Esophagus squamous epithelium (tissue), 5 donors: ENCODE results near the gene HADHA. TPM values are rescaled to one million over a fixed set of nuclear protein-coding genes. Genes with fewer than 3 reads are reported as not detected.

ENCODE experiments used
- DNase-seq: peaks from one replicate; lab custom pipeline; 2025; lab: John Stamatoyannopoulos, UW
- H3K27ac ChIP-seq, 4 donors: fragments of 200-600 bp; sonication (generic); one replicate each; pipeline ENCODE4 v1.5.1; 2016 to 2019; ENCODE audit warnings: mild to moderate bottlenecking in 1 of 4
- H3K27me3 ChIP-seq, 4 donors: fragments of 200-600 bp; sonication (generic); 1 replicate in 3 of 4; 2 replicates in 1 of 4; pipeline versions ENCODE4 v1.5.1 to v1.6.0; 2017 to 2021; ENCODE audit warnings: antibody characterized with exemption in 1 of 4
- H3K36me3 ChIP-seq, 3 donors: fragments of 200-600 bp; sonication (generic); one replicate each; pipeline ENCODE4 v1.5.1; 2016 to 2019
- H3K4me1 ChIP-seq, 3 donors: fragments of 200-600 bp; sonication (generic); one replicate each; pipeline ENCODE4 v1.5.1; 2017 to 2019
- H3K4me3 ChIP-seq, 4 donors: fragments of 200-600 bp; sonication (generic); 1 replicate in 3 of 4; 2 replicates in 1 of 4; pipeline ENCODE4 v1.5.1; 2016 to 2019; ENCODE audit warnings: mild to moderate bottlenecking in 2 of 4, moderate library complexity in 1 of 4
- H3K9me3 ChIP-seq, 3 donors: fragments of 200-600 bp; sonication (generic); one replicate each; pipeline ENCODE4 v1.5.1; 2016 to 2019
- CTCF ChIP-seq, 6 experiments: fragments of 450-650 bp in 4 of 6; fragments of 200-600 bp in 2 of 6; sonication (generic) in 2 of 6; IDR thresholded peaks; one replicate each; pipeline ENCODE4 v1.5.1; 2016 to 2019; ENCODE audit warnings: antibody characterized with exemption in 6 of 6, mild to moderate bottlenecking in 4 of 6, moderate library complexity in 4 of 6
- POLR2A ChIP-seq, 4 donors: fragments of 450-650 bp; IDR thresholded peaks; one replicate each; pipeline ENCODE4 v1.6.1; 2017; ENCODE audit warnings: antibody characterized with exemption in 4 of 4, mild to moderate bottlenecking in 4 of 4, moderate library complexity in 3 of 4
- WGBS, 2 donors: methylation state at CpG; one replicate each; pipeline ENCODE4 v1.1.5; 2018; 5-methylcytosine and 5-hydroxymethylcytosine counted together
- intact Hi-C: fragments of 100-400 bp; cut with DNase I; formaldehyde crosslinking; loops from one replicate; pipeline ENCODE4 v1.15.0; 2022
- total RNA-seq, 4 donors: library from RNA; depleted of rRNA; stranded (reverse); fragments of >200 nt; gene quantifications; one replicate each; pipeline ENCODE4 v1.1.0, GENCODE V29; 2016
- donor health status: DM: yes; HTN: yes; CAD: no.

Gene HADHA
- total RNA-seq, 4 donors from 2014 or later: 84.7 to 161 (median 116) TPM

GRCh38 chr2:26245231-26245732 is 850 bp upstream of the HADHA start:
- Histone ChIP-seq H3K36me3 (no peaks in the 10 kb centered on the region), H3K9me3 (no peaks in the 10 kb centered on the region), H3K4me1 (peaks cover 22 to 83% (median 33%) of the 10 kb centered on the region in 3 donors), H3K27me3 (no peaks in the 10 kb centered on the region), H3K27ac (peak overlapping the region; percentile 95 to 99 (median 96)), H3K4me3 (peak overlapping the region; percentile 64 to 99 (median 80))
- intact Hi-C loops: loop anchor here (10.0 kb wide), 1 partner anchor 60 kb away; no protein-coding TSS in a partner anchor
- TF ChIP-seq POLR2A (IDR thresholded peaks at IDR 0.05): no peak
- no peak for TF ChIP-seq CTCF (IDR thresholded peaks at IDR 0.05)
- 0 to 2% methylated on average over 17 to 19 of the region's 21 CpGs for WGBS, 2 donors
- DNase-seq: no peak

GRCh38 chr2:26243470-26244308 is 743 bp downstream of the HADHA start:
- peaks cover 0 to 2% (median 0%) of the 10 kb centered on the region in 3 donors for H3K36me3 ChIP-seq
- no peaks in the 10 kb centered on the region for H3K9me3 ChIP-seq
- peaks cover 22 to 81% (median 42%) of the 10 kb centered on the region in 3 donors for H3K4me1 ChIP-seq
- H3K4me3 ChIP-seq: peak overlapping the region; percentile 64 to 99 (median 80)
- no peak for TF ChIP-seq CTCF (IDR thresholded peaks at IDR 0.05)
- no peak for DNase-seq
- H3K27ac ChIP-seq: peak overlapping the region; percentile 95 to 99 (median 96)
- intact Hi-C loops: loop anchor here (10.0 kb wide), 1 partner anchor 61 kb away; no protein-coding TSS in a partner anchor
- WGBS, 2 donors: 1% methylated on average over 19 to 22 of the region's 22 CpGs
- no peaks in the 10 kb centered on the region for H3K27me3 ChIP-seq

- TF ChIP-seq POLR2A (IDR thresholded peaks at IDR 0.05) (no peak), CTCF (IDR thresholded peaks at IDR 0.05) (no peak)
- H3K4me1 ChIP-seq: peaks cover 22 to 72% (median 36%) of the 10 kb centered on the region in 3 donors
- H3K27ac ChIP-seq: no peak overlapping the region
- no peaks in the 10 kb centered on the region for H3K9me3 ChIP-seq
- no peaks in the 10 kb centered on the region for H3K27me3 ChIP-seq
- WGBS, 2 donors: 82 to 84% methylated on average over 6 of the region's 6 CpGs
- peaks cover 0 to 19% (median 13%) of the 10 kb centered on the region in 3 donors for H3K36me3 ChIP-seq
- H3K4me3 ChIP-seq: no peak overlapping the region
- no peak for DNase-seq
- intact Hi-C loops: loop anchor here (10.0 kb wide), 1 partner anchor 63 kb away; no protein-coding TSS in a partner anchor
These were observed 2.5 kb downstream of the HADHA start for GRCh38 chr2:26241928-26242436.

- WGBS, 2 donors: 72 to 83% methylated on average over 4 of the region's 4 CpGs
- Histone ChIP-seq H3K27me3 (no peaks in the 10 kb centered on the region), H3K4me1 (peaks cover 8 to 52% (median 27%) of the 10 kb centered on the region in 3 donors), H3K4me3 (no peak overlapping the region), H3K36me3 (peaks cover 8 to 54% (median 39%) of the 10 kb centered on the region in 3 donors), H3K9me3 (no peaks in the 10 kb centered on the region), H3K27ac (no peak overlapping the region)
- TF ChIP-seq CTCF (IDR thresholded peaks at IDR 0.05): no peak
- TF ChIP-seq POLR2A (IDR thresholded peaks at IDR 0.05): no peak
- intact Hi-C loops: no loop called here
- DNase-seq: no peak
These were observed 6.0 kb downstream of the HADHA start for GRCh38 chr2:26238311-26238958.
